ENCODE measurements around the gene FCAMR. TPM values are rescaled to one million over a fixed set of nuclear protein-coding genes. Genes with fewer than 3 reads are reported as not detected.

Gene FCAMR
- total RNA-seq, 4 donors from 2014 or later, result not detected

DNA sequence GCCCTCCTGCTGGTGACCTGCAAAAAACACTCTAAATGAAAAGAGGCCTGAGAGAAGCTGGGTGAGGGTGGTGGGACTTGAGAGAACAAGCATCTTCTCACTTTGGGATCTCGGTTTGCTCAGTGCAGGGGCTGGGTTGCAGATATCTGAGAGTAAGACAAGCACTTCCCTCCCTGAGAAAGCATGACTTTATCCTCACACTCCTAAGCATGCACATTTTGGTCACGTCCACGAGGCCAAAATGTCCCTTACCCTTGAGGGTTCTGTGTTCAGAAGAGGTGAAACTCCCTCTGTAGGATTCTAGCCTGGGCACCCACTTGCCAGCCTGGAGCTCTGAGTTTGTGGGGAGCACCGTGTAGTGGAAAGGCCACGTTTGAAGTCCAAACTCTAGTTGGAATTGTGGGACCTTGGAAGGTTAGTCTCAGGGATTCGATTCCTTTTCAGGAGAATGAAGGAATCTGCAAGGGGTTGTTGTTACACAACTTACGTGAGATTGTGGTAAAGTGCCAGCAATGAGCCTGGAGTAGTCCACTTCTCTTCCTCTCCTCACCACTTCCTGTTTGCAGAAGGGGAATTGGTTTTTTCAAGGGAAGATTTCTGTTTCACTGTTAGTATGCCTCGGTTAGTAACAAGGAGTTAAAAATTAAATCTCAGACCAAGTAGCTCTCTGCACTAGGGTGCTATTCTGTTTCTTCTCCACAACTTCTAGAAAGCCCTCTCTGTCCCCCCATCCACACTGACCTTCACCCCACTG lies 3.0 kb downstream of the FCAMR start:
- Histone ChIP-seq H3K4me1 (peaks cover 3 to 6% of the 10 kb centered on the region in 2 donors), H3K27ac (peak overlapping the region in 1 of 3 donors; percentile 23), H3K9me3 (no peaks in the 10 kb centered on the region), H3K4me3 (replicated peaks in 1 of 3) (no peak overlapping the region), H3K27me3 (no peaks in the 10 kb centered on the region), H3K36me3 (no peaks in the 10 kb centered on the region)
- intact Hi-C loops (cut with DNase I), result no loop called here
- peak; percentile 43 to 47 for DNase-seq
- TF ChIP-seq POLR2A (IDR thresholded peaks at IDR 0.05), result no peak
- TF ChIP-seq, protein P1, sequence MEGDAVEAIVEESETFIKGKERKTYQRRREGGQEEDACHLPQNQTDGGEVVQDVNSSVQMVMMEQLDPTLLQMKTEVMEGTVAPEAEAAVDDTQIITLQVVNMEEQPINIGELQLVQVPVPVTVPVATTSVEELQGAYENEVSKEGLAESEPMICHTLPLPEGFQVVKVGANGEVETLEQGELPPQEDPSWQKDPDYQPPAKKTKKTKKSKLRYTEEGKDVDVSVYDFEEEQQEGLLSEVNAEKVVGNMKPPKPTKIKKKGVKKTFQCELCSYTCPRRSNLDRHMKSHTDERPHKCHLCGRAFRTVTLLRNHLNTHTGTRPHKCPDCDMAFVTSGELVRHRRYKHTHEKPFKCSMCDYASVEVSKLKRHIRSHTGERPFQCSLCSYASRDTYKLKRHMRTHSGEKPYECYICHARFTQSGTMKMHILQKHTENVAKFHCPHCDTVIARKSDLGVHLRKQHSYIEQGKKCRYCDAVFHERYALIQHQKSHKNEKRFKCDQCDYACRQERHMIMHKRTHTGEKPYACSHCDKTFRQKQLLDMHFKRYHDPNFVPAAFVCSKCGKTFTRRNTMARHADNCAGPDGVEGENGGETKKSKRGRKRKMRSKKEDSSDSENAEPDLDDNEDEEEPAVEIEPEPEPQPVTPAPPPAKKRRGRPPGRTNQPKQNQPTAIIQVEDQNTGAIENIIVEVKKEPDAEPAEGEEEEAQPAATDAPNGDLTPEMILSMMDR (IDR thresholded peaks at IDR 0.05), result no peak
- 51 to 52% methylated on average over 8 of the region's 8 CpGs for WGBS, 2 donors

DNA sequence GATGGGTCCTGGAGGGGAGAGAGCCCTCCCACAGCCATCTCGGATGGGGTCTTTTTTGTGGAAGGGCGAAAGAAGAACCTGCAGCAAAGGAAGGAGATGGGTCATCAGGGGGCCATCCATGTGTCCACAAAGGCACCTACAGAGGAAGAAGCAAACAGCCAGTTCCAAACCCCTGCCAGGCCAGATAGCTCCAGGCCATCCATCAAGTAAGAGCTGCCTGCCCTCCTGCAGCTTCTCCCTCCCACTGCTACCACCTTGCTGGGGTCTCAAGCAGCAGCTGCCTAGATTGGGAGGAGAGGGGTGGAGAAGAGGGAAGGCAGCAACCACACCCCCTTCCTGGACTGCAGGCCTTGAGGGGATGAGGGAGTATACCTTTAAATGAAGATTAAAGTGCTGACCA lies 4.5 kb downstream of the FCAMR start:
- no peak overlapping the region for H3K4me3 ChIP-seq (replicated peaks in 1 of 3)
- intact Hi-C loops (cut with DNase I), result no loop called here
- WGBS, 2 donors, result 90 to 93% methylated on average over 2 of the region's 2 CpGs
- no peak for DNase-seq
- no peaks in the 10 kb centered on the region for H3K27me3 ChIP-seq
- H3K36me3 ChIP-seq, result no peaks in the 10 kb centered on the region
- TF ChIP-seq, protein P1 (IDR thresholded peaks at IDR 0.05), result no peak
- no peak for TF ChIP-seq POLR2A (IDR thresholded peaks at IDR 0.05)
- no peak overlapping the region for H3K27ac ChIP-seq
- H3K9me3 ChIP-seq, result no peaks in the 10 kb centered on the region
- H3K4me1 ChIP-seq, result peaks cover 3 to 6% of the 10 kb centered on the region in 2 donors

DNA sequence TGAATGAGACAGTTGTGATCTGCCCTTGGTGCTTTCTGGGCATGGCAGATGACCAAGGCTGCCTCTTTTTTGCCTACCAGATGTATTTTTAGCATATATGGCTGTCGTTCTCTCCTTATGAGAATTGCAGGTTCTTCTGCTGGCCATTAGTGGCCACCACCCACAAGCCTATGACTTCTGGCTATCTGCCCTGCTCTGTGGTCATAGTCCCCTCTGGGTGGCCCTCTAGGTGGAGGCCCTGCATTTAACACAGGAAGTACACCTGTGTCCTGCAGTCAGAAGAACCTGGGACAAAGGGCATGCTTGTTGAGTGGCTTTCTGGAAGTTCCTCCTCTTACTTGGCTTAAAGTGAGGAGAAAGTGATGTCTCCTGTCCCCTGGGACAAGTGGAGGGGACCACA lies 6.5 kb downstream of the FCAMR start:
- intact Hi-C loops (cut with DNase I), result no loop called here
- WGBS, 2 donors, result 100% methylated on average over 1 of the region's 1 CpG
- TF ChIP-seq POLR2A (IDR thresholded peaks at IDR 0.05), result no peak
- TF ChIP-seq, protein P1 (IDR thresholded peaks at IDR 0.05), result no peak
- H3K36me3 ChIP-seq, result no peaks in the 10 kb centered on the region
- DNase-seq, result no peak
- H3K4me1 ChIP-seq, result peaks cover 3 to 6% of the 10 kb centered on the region in 2 donors
- H3K9me3 ChIP-seq, result no peaks in the 10 kb centered on the region
- no peaks in the 10 kb centered on the region for H3K27me3 ChIP-seq
- H3K27ac ChIP-seq, result no peak overlapping the region
- no peak overlapping the region for H3K4me3 ChIP-seq (replicated peaks in 1 of 3)

DNA sequence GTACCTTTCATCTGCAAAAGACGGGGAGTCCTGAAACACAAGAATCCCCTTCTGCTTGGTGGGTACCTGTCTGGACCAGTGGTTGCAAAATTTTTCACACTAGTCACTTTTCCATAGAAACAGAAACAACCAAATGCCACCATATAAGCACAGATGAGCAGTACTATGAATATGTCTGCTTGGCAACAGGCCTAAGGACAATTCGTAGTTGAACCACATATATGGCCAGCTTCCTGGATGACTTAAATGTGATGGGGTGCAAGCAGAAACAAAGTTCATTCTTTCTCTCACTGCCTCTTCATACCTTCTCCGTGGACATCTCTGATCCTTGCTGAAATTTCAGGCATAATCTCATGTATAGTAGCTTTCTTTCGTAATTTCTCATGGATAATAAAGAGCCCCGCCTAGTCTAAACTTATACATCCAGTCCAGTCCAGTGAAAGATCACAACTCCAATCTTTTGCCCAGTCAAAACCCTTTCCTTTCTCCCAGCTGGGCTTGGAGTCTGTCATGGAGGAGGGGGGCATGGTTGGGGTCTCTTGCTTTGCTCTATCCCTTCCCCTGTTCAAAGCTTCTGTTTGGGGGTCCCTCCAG lies 7.0 kb downstream of the FCAMR start:
- intact Hi-C loops (cut with DNase I), result no loop called here
- DNase-seq, result no peak
- no peak for TF ChIP-seq POLR2A (IDR thresholded peaks at IDR 0.05)
- TF ChIP-seq, protein P1 (IDR thresholded peaks at IDR 0.05), result no peak

DNA sequence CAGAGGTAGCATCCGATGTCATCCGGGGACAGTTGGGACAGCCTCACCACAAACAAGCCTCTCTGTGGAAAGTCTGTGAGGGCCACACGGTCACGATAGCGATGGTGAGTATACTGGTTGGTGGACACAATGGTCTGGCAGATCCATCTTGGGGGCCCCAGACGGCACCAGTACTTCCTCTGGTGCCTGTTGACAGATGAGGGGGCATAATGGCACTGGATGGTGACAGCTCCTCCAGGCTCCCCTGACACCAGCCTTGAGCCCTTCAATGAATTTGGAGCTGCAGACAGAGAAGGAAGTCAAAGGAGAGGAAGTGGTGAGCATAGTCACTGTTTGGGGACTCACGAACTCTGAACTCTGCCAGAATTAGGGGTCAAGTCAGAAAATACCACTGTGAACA lies 8.0 kb downstream of the FCAMR start:
- TF ChIP-seq POLR2A (IDR thresholded peaks at IDR 0.05), result no peak
- TF ChIP-seq, protein P1 (IDR thresholded peaks at IDR 0.05), result no peak

More for the DNA sequence above, 7.0 kb downstream of the FCAMR start:
- no peaks in the 10 kb centered on the region for H3K9me3 ChIP-seq
- no peak overlapping the region for H3K27ac ChIP-seq
- 92% methylated on average over 5 of the region's 5 CpGs for WGBS, 2 donors
- H3K4me3 ChIP-seq (replicated peaks in 1 of 3), result no peak overlapping the region
- no peaks in the 10 kb centered on the region for H3K36me3 ChIP-seq
- H3K4me1 ChIP-seq, result peaks cover 3 to 6% of the 10 kb centered on the region in 2 donors
- no peaks in the 10 kb centered on the region for H3K27me3 ChIP-seq

More for the DNA sequence above, 8.0 kb downstream of the FCAMR start:
- Histone ChIP-seq H3K4me3 (replicated peaks in 1 of 3) (no peak overlapping the region), H3K27ac (no peak overlapping the region), H3K27me3 (no peaks in the 10 kb centered on the region), H3K4me1 (peaks cover under 1 to 2% of the 10 kb centered on the region in 2 donors), H3K36me3 (no peaks in the 10 kb centered on the region), H3K9me3 (no peaks in the 10 kb centered on the region)
- 86 to 93% methylated on average over 7 of the region's 7 CpGs for WGBS, 2 donors
- intact Hi-C loops (cut with DNase I), result no loop called here
- DNase-seq, result no peak
